Small intestine (tissue), 7 donors: ENCODE data around the gene CCDC88A. TPM values are rescaled to one million over a fixed set of nuclear protein-coding genes. Genes with fewer than 3 reads are reported as not detected.
A peak's percentile ranks its signal among the peaks of the same experiment; 100 is the strongest.
"Not testable (repeated sequence)": the region's sequence is repeated elsewhere in the genome, so short reads cannot be mapped to it uniquely, and the experiment has no call there.

Source experiments
- DNase-seq, 2 donors: peaks; one replicate each; pipeline versions ENCODE4 v3.0.0 to v3.0.0-alpha.2; 2013
- FAIRE-seq: peaks from 2 replicates; lab custom pipeline; 2012; peaks lifted over from hg19 to GRCh38; lab: Jason Lieb, UNC
- H3K27ac ChIP-seq, 3 donors: one replicate each; pipeline ENCODE4 v1.5.1; 2013; ENCODE audit warnings: low read length in 2 of 3, mild to moderate bottlenecking in 2 of 3, control low read depth in 1 of 3, inconsistent platforms in 1 of 3, low read depth in 1 of 3, moderate library complexity in 1 of 3
- H3K27me3 ChIP-seq, 3 donors: one replicate each; pipeline ENCODE4 v1.6.1; 2013; ENCODE audit warnings: low read length in 3 of 3, inconsistent platforms in 1 of 3; ENCODE audit not compliant: control insufficient read depth in 3 of 3, insufficient read depth in 3 of 3
- H3K36me3 ChIP-seq, 3 donors: one replicate each; pipeline ENCODE4 v1.6.1; 2013; ENCODE audit warnings: low read length in 3 of 3, inconsistent platforms in 1 of 3, low read depth in 1 of 3, mild to moderate bottlenecking in 1 of 3, moderate library complexity in 1 of 3; ENCODE audit not compliant: control insufficient read depth in 3 of 3, insufficient read depth in 2 of 3
- H3K4me1 ChIP-seq, 3 donors: one replicate each; pipeline ENCODE4 v1.6.1; 2013; ENCODE audit warnings: low read length in 2 of 3, inconsistent platforms in 1 of 3, low read depth in 1 of 3, mild to moderate bottlenecking in 1 of 3, moderate library complexity in 1 of 3; ENCODE audit not compliant: control insufficient read depth in 3 of 3, insufficient read depth in 2 of 3
- H3K4me3 ChIP-seq, 3 donors: one replicate each; pipeline ENCODE4 v1.5.1; 2013; ENCODE audit warnings: low read length in 3 of 3, control low read depth in 1 of 3, inconsistent platforms in 1 of 3, low read depth in 1 of 3, mild to moderate bottlenecking in 1 of 3, moderate library complexity in 1 of 3
- H3K9me3 ChIP-seq, 2 donors: one replicate each; pipeline ENCODE4 v1.6.1; 2013; ENCODE audit warnings: low read depth in 1 of 2, low read length in 1 of 2; ENCODE audit not compliant: control insufficient read depth in 2 of 2, insufficient read depth in 1 of 2
- WGBS, 3 donors: extraction: QIAGEN DNeasy Blood & Tissue Kit; methylation state at CpG; one replicate each; pipeline ENCODE4 v1.1.7; 2013; 5-methylcytosine and 5-hydroxymethylcytosine counted together
- polyA plus RNA-seq, 4 donors: library from polyadenylated mRNA; stranded (reverse) in 3 of 4; unstranded in 1 of 4; fragments of 200-250 nt in 3 of 4; fragments of 120-200 nt in 1 of 4; gene quantifications; one replicate each; pipeline versions ENCODE4 v1.2.1 to v1.2.3, GENCODE V29; 2013
- donor health status: healthy with polysubstance abuse.
- donor health status: control.
- donor health status: control.
- donor health status: Bipolar disorder and iron deficiency.
- donor health status: healthy.

The CCDC88A gene
- polyA plus RNA-seq, 4 donors, result 0.67 to 12.9 (median 4.0) TPM

DNA sequence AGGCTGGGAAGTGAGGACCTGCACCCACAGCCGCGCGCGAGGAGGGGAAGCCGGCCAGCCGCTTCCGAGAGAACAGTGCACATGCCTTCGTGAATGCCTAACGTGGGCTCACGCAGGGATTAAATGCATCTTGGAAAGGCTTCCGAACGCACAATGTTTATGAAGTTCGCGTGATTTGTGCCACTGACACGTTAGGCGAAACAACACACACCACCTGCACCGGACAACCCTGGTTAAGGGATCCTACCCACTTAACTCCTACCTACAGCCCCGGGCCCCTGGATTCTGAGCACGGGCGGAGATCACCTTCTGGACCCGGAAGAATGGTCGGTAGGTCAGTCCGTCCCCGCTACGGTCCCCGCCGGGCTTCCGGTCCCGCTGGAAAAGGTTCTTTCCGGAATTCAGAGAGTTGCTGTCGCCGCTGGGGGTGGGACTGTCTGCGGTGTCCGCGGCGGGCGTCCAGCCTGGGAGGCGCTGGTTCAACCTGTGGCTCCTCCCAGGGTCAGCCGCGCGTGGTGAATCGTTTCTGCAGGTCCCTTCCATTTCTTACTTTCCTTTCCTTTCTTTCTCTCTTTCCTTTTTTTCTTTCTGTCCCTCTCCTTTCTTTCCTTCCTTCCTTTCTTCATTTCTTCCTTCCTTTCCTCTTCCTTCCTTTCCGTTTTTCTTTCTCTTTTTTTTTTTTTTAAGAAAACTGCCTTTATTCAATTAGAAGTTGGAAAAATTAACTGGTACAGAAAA is 150.6 kb downstream of the CCDC88A start, which contains the start of gene MTIF2:
Gene MTIF2, minus strand, starts transcription at position 325 of the 738 bp plus-strand sequence. CDS start 5,373 bp downstream, outside the sequence.
- no peaks in the 10 kb centered on the region for H3K27me3 ChIP-seq
- peak; percentile 95 to 97 for DNase-seq
- peaks cover 0 to 4% (median 4%) of the 10 kb centered on the region in 3 donors for H3K4me1 ChIP-seq
- FAIRE-seq, result no peak
- H3K27ac ChIP-seq, result peak within 1 kb of the TSS; percentile 77 to 100 (median 95)
- WGBS, 3 donors, result 0% methylated on average over 43 of the region's 43 CpGs
- H3K4me3 ChIP-seq, result peak within 1 kb of the TSS; percentile 72 to 76 (median 73)
- H3K9me3 ChIP-seq, result no peaks in the 10 kb centered on the region
- peaks cover 3 to 23% (median 4%) of the 10 kb centered on the region in 3 donors for H3K36me3 ChIP-seq

- no peaks in the 10 kb centered on the region for H3K27me3 ChIP-seq
- 5 to 15% (median 8%) methylated on average over 13 of the region's 13 CpGs for WGBS, 3 donors
- no peaks in the 10 kb centered on the region for H3K9me3 ChIP-seq
- H3K27ac ChIP-seq, result peak overlapping the region; percentile 77 to 100 (median 95)
- H3K36me3 ChIP-seq, result peaks cover 4 to 26% (median 7%) of the 10 kb centered on the region in 3 donors
- H3K4me1 ChIP-seq, result peaks cover 0 to 4% (median 4%) of the 10 kb centered on the region in 3 donors
- H3K4me3 ChIP-seq, result peak overlapping the region; percentile 72 to 76 (median 73)
- DNase-seq (peak in 1 of 2 donors; percentile 30), FAIRE-seq (no peak)
Observed at GRCh38 chr2:55268288-55268906, 151.3 kb downstream of the CCDC88A start.

DNA sequence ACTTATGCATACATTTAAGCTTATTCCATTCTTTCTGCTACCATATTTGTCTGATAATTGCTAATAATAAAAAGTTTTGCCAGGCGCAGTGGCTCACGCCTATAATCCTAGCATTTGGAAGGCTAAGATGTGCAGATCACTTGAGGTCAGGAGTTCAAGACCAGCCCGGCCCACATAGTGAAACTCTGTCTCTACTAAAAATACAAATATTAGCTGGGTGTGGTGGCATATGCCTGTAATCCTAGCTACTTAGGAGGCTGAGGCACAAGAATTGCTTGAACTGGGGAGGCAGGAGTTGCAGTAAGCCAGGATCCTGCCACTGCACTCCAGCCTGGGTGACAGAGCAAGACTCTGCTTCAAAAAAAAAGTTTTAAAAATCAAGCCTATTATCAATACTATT is 160.1 kb downstream of the CCDC88A start:
- peaks cover 11 to 45% (median 12%) of the 10 kb centered on the region in 3 donors for H3K36me3 ChIP-seq
- H3K27ac ChIP-seq, H3K4me3 ChIP-seq, H3K4me1 ChIP-seq, H3K9me3 ChIP-seq, FAIRE-seq, H3K27me3 ChIP-seq, DNase-seq: not testable (repeated sequence)
- WGBS, 3 donors, result 85 to 90% (median 88%) methylated on average over 3 of the region's 3 CpGs

DNA sequence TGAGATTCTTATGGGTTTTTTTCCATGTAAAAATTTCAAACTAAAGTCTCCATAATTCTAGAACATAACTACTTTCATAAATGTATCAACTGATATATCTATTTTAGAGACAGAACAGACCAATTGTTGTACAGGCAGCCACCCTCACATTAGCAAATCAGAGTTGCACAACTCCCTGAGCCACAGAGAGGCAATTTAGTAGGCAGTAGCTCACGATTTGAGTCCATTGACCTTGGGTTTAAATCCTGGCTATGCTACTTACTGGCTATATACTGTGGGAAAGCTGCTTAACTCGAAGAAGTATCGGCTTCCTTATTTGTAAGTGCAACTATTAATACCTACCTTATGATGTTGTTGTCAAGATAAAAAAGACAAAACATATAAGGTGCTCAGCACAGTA is 166.8 kb downstream of the CCDC88A start:
- H3K27ac ChIP-seq, result no peak overlapping the region
- 73 to 85% (median 81%) methylated on average over 3 of the region's 3 CpGs for WGBS, 3 donors
- no peaks in the 10 kb centered on the region for H3K4me1 ChIP-seq
- peak in 1 of 2 donors; percentile 41 for DNase-seq
- FAIRE-seq, result no peak
- H3K4me3 ChIP-seq, result no peak overlapping the region
- no peaks in the 10 kb centered on the region for H3K9me3 ChIP-seq
- H3K27me3 ChIP-seq, result no peaks in the 10 kb centered on the region
- peaks cover 2 to 35% (median 14%) of the 10 kb centered on the region in 3 donors for H3K36me3 ChIP-seq

- 83 to 88% (median 83%) methylated on average over 5 of the region's 5 CpGs for WGBS, 3 donors
- Histone ChIP-seq H3K27ac (no peak overlapping the region), H3K36me3 (peaks cover 2 to 36% (median 10%) of the 10 kb centered on the region in 3 donors), H3K4me3 (no peak overlapping the region), H3K4me1 (no peaks in the 10 kb centered on the region), H3K27me3 (no peaks in the 10 kb centered on the region), H3K9me3 (no peaks in the 10 kb centered on the region)
- FAIRE-seq (no peak), DNase-seq (no peak)
Observed at GRCh38 chr2:55247025-55247424, 172.6 kb downstream of the CCDC88A start.

- Histone ChIP-seq H3K27me3 (no peaks in the 10 kb centered on the region), H3K36me3 (peaks cover 2 to 39% (median 10%) of the 10 kb centered on the region in 3 donors), H3K27ac (no peak overlapping the region), H3K9me3 (no peaks in the 10 kb centered on the region), H3K4me1 (no peaks in the 10 kb centered on the region), H3K4me3 (no peak overlapping the region)
- WGBS, 3 donors, result 75 to 82% (median 82%) methylated on average over 5 of the region's 5 CpGs
- DNase-seq (no peak), FAIRE-seq (no peak)
Observed at GRCh38 chr2:55245411-55245810, 174.2 kb downstream of the CCDC88A start.

- FAIRE-seq (no peak), DNase-seq (no peak)
- WGBS, 3 donors, result 65 to 73% (median 69%) methylated on average over 1 of the region's 1 CpG
- no peaks in the 10 kb centered on the region for H3K27me3 ChIP-seq
- peaks cover 2 to 34% (median 7%) of the 10 kb centered on the region in 3 donors for H3K36me3 ChIP-seq
- no peaks in the 10 kb centered on the region for H3K4me1 ChIP-seq
- H3K9me3 ChIP-seq, result no peaks in the 10 kb centered on the region
- no peak overlapping the region for H3K4me3 ChIP-seq
- no peak overlapping the region for H3K27ac ChIP-seq
Observed at GRCh38 chr2:55242617-55243016, 177.0 kb downstream of the CCDC88A start.

DNA sequence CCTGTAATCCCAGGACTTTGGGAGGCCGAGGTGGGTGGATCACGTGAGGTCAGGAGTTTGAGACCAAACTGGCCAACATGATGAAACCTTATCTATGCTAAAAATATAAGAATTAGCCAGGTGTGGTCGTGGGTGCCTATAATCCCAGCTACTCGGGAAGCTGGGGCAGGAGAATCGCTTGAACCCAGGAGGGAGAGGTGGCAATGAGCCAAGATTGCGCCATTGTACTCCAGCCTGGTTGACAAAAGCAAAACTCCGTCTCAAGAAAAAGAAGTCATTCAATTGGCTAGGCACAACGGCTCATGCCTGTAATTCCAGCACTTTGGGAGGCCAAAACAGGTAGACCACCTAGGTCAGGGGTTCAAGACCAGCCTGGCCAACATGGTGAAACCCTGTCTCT is 178.1 kb downstream of the CCDC88A start:
- not testable (repeated sequence) for H3K4me1 ChIP-seq, H3K4me3 ChIP-seq, FAIRE-seq, H3K27me3 ChIP-seq, H3K27ac ChIP-seq, DNase-seq, H3K9me3 ChIP-seq
- peaks cover 2 to 29% (median 5%) of the 10 kb centered on the region in 3 donors for H3K36me3 ChIP-seq
- 94 to 95% (median 95%) methylated on average over 8 of the region's 8 CpGs for WGBS, 3 donors
